ENCODE measurements around the gene ABCA2.

DNA sequence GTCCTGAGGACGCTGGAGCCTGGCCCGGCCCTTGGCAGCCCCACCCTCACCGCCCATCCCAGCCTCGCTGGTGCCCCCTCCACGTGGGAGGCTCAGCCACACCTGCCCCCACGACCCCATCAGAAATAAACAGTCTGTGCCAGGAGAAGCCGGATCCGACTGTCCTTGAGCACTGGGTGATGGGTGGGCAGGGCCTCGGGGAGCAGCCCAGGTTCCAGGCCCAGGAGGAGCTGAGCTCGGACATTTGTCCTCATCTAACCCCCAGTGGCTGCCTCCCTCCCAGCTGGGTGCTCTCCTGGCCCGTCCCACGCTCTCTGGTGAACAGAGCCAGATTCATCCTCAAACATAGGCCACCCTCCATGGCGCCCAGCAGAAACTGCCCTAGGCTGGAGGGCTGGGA lies 55.3 kb downstream of the ABCA2 start:
- TF ChIP-seq, protein P1, sequence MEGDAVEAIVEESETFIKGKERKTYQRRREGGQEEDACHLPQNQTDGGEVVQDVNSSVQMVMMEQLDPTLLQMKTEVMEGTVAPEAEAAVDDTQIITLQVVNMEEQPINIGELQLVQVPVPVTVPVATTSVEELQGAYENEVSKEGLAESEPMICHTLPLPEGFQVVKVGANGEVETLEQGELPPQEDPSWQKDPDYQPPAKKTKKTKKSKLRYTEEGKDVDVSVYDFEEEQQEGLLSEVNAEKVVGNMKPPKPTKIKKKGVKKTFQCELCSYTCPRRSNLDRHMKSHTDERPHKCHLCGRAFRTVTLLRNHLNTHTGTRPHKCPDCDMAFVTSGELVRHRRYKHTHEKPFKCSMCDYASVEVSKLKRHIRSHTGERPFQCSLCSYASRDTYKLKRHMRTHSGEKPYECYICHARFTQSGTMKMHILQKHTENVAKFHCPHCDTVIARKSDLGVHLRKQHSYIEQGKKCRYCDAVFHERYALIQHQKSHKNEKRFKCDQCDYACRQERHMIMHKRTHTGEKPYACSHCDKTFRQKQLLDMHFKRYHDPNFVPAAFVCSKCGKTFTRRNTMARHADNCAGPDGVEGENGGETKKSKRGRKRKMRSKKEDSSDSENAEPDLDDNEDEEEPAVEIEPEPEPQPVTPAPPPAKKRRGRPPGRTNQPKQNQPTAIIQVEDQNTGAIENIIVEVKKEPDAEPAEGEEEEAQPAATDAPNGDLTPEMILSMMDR (IDR thresholded peaks at IDR 0.05) = no peak
- TF ChIP-seq POLR2AphosphoS5 (IDR thresholded peaks at IDR 0.05; ENCODE audit: low read depth, low read length) = no peak
